ENCODE data around the gene PRTN3.

Gene PRTN3

GRCh38 chr19:854549-854948, 13.8 kb downstream of the PRTN3 start:
- no peak for DNase-seq
- H3K4me3 ChIP-seq (ENCODE audit: low read depth, low read length) = no peak overlapping the region
- TF ChIP-seq CTCF (IDR thresholded peaks at IDR 0.05; ENCODE audit: low read depth, low read length) = no peak
- H3K36me3 ChIP-seq = no peaks in the 10 kb centered on the region
- no peak overlapping the region for H3K27ac ChIP-seq
- H3K27me3 ChIP-seq (ENCODE audit: insufficient read depth, low read depth, severe bottlenecking) = no peaks in the 10 kb centered on the region
- H3K9me3 ChIP-seq (ENCODE audit: severe bottlenecking) = no peaks in the 10 kb centered on the region

GRCh38 chr19:855142-855541, 14.3 kb downstream of the PRTN3 start:
- TF ChIP-seq CTCF (IDR thresholded peaks at IDR 0.05; ENCODE audit: low read depth, low read length) = no peak
- Histone ChIP-seq H3K4me3 (ENCODE audit: low read depth, low read length) (no peak overlapping the region), H3K9me3 (ENCODE audit: severe bottlenecking) (no peaks in the 10 kb centered on the region), H3K27me3 (ENCODE audit: insufficient read depth, low read depth, severe bottlenecking) (no peaks in the 10 kb centered on the region), H3K27ac (no peak overlapping the region), H3K36me3 (no peaks in the 10 kb centered on the region)
- DNase-seq = no peak

- no peak for TF ChIP-seq CTCF (IDR thresholded peaks at IDR 0.05; ENCODE audit: low read depth, low read length)
- no peak overlapping the region for H3K27ac ChIP-seq
- H3K9me3 ChIP-seq (ENCODE audit: severe bottlenecking) = no peaks in the 10 kb centered on the region
- no peaks in the 10 kb centered on the region for H3K27me3 ChIP-seq (ENCODE audit: insufficient read depth, low read depth, severe bottlenecking)
- H3K36me3 ChIP-seq = no peaks in the 10 kb centered on the region
- no peak overlapping the region for H3K4me3 ChIP-seq (ENCODE audit: low read depth, low read length)
- DNase-seq = no peak
These were observed 14.8 kb downstream of the PRTN3 start for GRCh38 chr19:855566-856120.

- TF ChIP-seq CTCF (IDR thresholded peaks at IDR 0.05; ENCODE audit: low read depth, low read length) = no peak
- Histone ChIP-seq H3K36me3 (no peaks in the 10 kb centered on the region; the same call in 1 of the 2 replicates), H3K27me3 (ENCODE audit: insufficient read depth, low read depth, severe bottlenecking) (no peaks in the 10 kb centered on the region), H3K27ac (no peak overlapping the region), H3K4me3 (ENCODE audit: low read depth, low read length) (no peak overlapping the region), H3K9me3 (ENCODE audit: severe bottlenecking) (no peaks in the 10 kb centered on the region)
- DNase-seq = no peak
These were observed 17.5 kb downstream of the PRTN3 start for GRCh38 chr19:858284-858683.

GRCh38 chr19:858868-859843, 18.4 kb downstream of the PRTN3 start, which contains the start of gene CFD:
TSS of gene CFD (plus strand) at chr19:859664. CDS start at chr19:859690, 26 bp downstream.
- H3K27me3 ChIP-seq (ENCODE audit: insufficient read depth, low read depth, severe bottlenecking) = no peaks in the 10 kb centered on the region
- no peak for DNase-seq
- peak within 1 kb of the TSS; percentile 66 for H3K27ac ChIP-seq
- H3K36me3 ChIP-seq = no peaks in the 10 kb centered on the region; the same call in 1 of the 2 replicates
- H3K9me3 ChIP-seq (ENCODE audit: severe bottlenecking) = no peaks in the 10 kb centered on the region
- TF ChIP-seq CTCF (IDR thresholded peaks at IDR 0.05; ENCODE audit: low read depth, low read length) = no peak
- H3K4me3 ChIP-seq (ENCODE audit: low read depth, low read length) = peak within 1 kb of the TSS; percentile 53

Measured in WERI-Rb-1 (cell line).